Tibial artery (tissue), 4 donors: ENCODE results near the gene PZP.
"Not testable (repeated sequence)": the region's sequence is repeated elsewhere in the genome, so short reads cannot be mapped to it uniquely, and the experiment has no call there.

Experiments used
- DNase-seq, 2 donors: peaks; one replicate each; pipeline ENCODE4 v3.0.0-alpha.2; 2019
- H3K27ac ChIP-seq, 2 donors: fragments of 200-600 bp; sonication (generic) in 1 of 2; 1 replicate in 1 of 2; 2 replicates in 1 of 2; pipeline ENCODE4 v1.5.1; 2018 to 2019; ENCODE audit warnings: mild to moderate bottlenecking in 1 of 2
- H3K27me3 ChIP-seq, 2 donors: fragments of 200-600 bp; sonication (generic) in 1 of 2; one replicate each; pipeline versions ENCODE4 v1.5.1 to v1.6.0; 2016 to 2019
- H3K36me3 ChIP-seq, 3 donors: fragments of 200-600 bp; sonication (generic) in 2 of 3; one replicate each; pipeline ENCODE4 v1.5.1; 2016 to 2019; ENCODE audit warnings: mild to moderate bottlenecking in 2 of 3
- H3K4me1 ChIP-seq, 4 donors: fragments of 200-600 bp; sonication (generic) in 2 of 4; 1 replicate in 3 of 4; 2 replicates in 1 of 4; pipeline ENCODE4 v1.5.1; 2016 to 2019
- H3K4me3 ChIP-seq, 2 donors: fragments of 200-600 bp; sonication (generic) in 1 of 2; 1 replicate in 1 of 2; 2 replicates in 1 of 2; pipeline ENCODE4 v1.5.1; 2018 to 2019; ENCODE audit warnings: mild to moderate bottlenecking in 2 of 2
- H3K9me3 ChIP-seq, 3 donors: fragments of 200-600 bp; sonication (generic) in 1 of 3; one replicate each; pipeline ENCODE4 v1.5.1; 2016 to 2019
- intact Hi-C: fragments of 100-400 bp; cut with DNase I; formaldehyde crosslinking; loops from one replicate; pipeline ENCODE4 v1.15.0; 2023; ENCODE audit warnings: low total_unique reads
- TF ChIP-seq, protein P1 (sequence below), 2 experiments: fragments of 200-600 bp in 1 of 2; fragments of 450-650 bp in 1 of 2; IDR thresholded peaks; one replicate each; pipeline ENCODE4 v1.5.1; 2017 to 2019; ENCODE audit warnings: antibody characterized with exemption in 2 of 2, mild to moderate bottlenecking in 1 of 2, moderate library complexity in 1 of 2

Gene PZP

DNA sequence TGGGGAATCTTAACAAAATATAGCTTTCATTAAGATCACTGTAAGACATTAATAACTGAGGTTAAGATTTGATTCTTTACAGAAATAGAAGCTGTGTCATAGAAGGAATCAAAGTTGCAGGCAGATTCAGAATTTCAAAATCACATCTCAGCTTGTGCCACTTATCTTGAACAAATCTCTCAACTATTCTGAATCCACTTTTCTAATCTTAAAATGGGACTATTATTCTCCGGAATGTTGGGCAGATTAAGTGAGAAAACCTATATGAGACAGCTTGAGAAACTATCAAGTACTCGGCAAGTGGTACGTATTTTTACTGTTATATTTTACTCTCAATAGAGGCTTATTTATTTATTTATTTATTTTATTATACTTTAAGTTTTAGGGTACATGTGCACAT is 28.4 kb downstream of the PZP start:
- Histone ChIP-seq H3K4me3 (no peak overlapping the region), H3K27me3 (no peaks in the 10 kb centered on the region), H3K4me1 (no peaks in the 10 kb centered on the region), H3K9me3 (no peaks in the 10 kb centered on the region), H3K27ac (no peak overlapping the region), H3K36me3 (no peaks in the 10 kb centered on the region)
- intact Hi-C loops: no loop called here
- DNase-seq: no peak
- TF ChIP-seq, protein P1, sequence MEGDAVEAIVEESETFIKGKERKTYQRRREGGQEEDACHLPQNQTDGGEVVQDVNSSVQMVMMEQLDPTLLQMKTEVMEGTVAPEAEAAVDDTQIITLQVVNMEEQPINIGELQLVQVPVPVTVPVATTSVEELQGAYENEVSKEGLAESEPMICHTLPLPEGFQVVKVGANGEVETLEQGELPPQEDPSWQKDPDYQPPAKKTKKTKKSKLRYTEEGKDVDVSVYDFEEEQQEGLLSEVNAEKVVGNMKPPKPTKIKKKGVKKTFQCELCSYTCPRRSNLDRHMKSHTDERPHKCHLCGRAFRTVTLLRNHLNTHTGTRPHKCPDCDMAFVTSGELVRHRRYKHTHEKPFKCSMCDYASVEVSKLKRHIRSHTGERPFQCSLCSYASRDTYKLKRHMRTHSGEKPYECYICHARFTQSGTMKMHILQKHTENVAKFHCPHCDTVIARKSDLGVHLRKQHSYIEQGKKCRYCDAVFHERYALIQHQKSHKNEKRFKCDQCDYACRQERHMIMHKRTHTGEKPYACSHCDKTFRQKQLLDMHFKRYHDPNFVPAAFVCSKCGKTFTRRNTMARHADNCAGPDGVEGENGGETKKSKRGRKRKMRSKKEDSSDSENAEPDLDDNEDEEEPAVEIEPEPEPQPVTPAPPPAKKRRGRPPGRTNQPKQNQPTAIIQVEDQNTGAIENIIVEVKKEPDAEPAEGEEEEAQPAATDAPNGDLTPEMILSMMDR (IDR thresholded peaks at IDR 0.05): no peak

GRCh38 chr12:9169979-9170634 is 38.1 kb downstream of the PZP start:
- intact Hi-C loops: loop anchor here (5.0 kb wide), 1 partner anchor 323 kb away; no protein-coding TSS in a partner anchor
- Histone ChIP-seq H3K27me3 (no peaks in the 10 kb centered on the region), H3K9me3 (no peaks in the 10 kb centered on the region), H3K4me3 (no peak overlapping the region), H3K27ac (no peak overlapping the region), H3K4me1 (no peaks in the 10 kb centered on the region), H3K36me3 (no peaks in the 10 kb centered on the region)
- TF ChIP-seq, protein P1 (IDR thresholded peaks at IDR 0.05): no peak
- DNase-seq: no peak

DNA sequence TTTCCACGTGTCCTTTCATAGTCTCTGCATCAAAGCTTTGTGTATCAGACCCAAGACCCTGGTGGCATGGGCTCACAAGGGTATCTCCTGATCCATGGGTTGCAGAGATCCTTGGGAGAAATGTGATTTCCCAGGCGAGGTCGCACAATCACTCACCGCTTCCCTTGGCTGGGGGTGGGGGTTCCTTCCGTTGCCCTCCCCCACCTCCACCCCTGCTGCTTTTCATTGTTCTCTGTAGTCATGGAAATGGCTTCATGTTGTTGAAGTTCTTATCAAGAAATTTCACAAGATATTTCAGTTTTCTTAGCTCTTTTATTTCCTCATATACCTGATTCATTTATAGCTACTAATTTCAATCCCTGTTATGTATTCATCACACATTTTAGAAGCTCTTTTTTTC is 40.9 kb downstream of the PZP start:
- intact Hi-C loops: loop anchor here (5.0 kb wide), 1 partner anchor 320 kb away; no protein-coding TSS in a partner anchor
- H3K36me3 ChIP-seq, H3K27me3 ChIP-seq, H3K9me3 ChIP-seq, H3K27ac ChIP-seq, H3K4me3 ChIP-seq, H3K4me1 ChIP-seq, DNase-seq: not testable (repeated sequence)

GRCh38 chr12:9163392-9163791 is 44.8 kb downstream of the PZP start:
- Histone ChIP-seq H3K27ac (no peak overlapping the region), H3K36me3 (no peaks in the 10 kb centered on the region), H3K4me1 (no peaks in the 10 kb centered on the region), H3K27me3 (no peaks in the 10 kb centered on the region), H3K9me3 (no peaks in the 10 kb centered on the region), H3K4me3 (no peak overlapping the region)
- no peak for DNase-seq
- TF ChIP-seq, protein P1 (IDR thresholded peaks at IDR 0.05): no peak
- intact Hi-C loops: no loop called here

DNA sequence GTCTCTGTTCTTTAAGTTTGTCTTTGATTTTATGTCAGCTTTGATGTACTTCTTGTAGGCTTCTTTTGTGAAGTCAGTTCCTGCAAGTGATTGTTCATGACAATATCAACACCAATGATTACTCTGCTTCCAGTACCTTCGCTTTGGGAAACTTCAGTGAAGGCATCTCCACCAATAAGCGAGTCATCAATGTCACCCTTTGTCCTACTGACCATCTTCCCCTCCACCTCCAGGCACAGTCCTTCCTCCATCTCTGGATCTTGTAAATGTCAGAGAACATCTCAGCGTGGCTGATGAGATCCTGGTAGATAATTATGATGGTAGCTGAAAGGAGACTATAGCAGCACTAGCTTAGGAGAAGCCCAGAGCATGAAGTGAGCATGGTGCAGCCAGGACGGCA is 52.1 kb downstream of the PZP start:
- Histone ChIP-seq H3K9me3 (no peaks in the 10 kb centered on the region), H3K4me3 (no peak overlapping the region), H3K4me1 (no peaks in the 10 kb centered on the region), H3K36me3 (no peaks in the 10 kb centered on the region), H3K27ac (no peak overlapping the region), H3K27me3 (no peaks in the 10 kb centered on the region)
- intact Hi-C loops: no loop called here
- TF ChIP-seq, protein P1 (IDR thresholded peaks at IDR 0.05): no peak
- DNase-seq: no peak

DNA sequence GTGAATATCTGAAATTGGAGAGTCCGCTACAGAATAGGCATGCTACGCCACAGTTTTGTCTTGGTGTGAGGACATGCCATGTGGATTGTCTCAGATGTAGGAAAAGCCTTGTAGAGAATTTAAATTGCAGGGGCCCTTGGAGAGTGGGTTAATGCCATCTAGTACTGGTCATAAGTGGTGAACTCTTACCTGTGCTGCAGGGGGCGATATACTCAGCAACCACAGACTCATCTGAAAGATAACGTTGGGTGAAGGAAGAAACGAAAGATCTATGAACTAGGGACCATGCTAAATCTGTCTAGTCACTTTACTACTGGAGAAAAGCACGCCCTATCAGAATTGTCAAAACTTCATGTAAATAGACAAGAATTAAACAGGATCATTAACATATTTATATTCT is 58.8 kb downstream of the PZP start:
- Histone ChIP-seq H3K4me3 (no peak overlapping the region), H3K27ac (no peak overlapping the region), H3K4me1 (no peaks in the 10 kb centered on the region), H3K27me3 (no peaks in the 10 kb centered on the region), H3K36me3 (no peaks in the 10 kb centered on the region), H3K9me3 (peaks cover 0 to 4% (median 4%) of the 10 kb centered on the region in 3 donors)
- TF ChIP-seq, protein P1 (IDR thresholded peaks at IDR 0.05): no peak
- DNase-seq: no peak
- intact Hi-C loops: no loop called here
